Heart left ventricle (tissue), 16 donors: ENCODE data around the gene SLC51A. TPM values are rescaled to one million over a fixed set of nuclear protein-coding genes. Genes with fewer than 3 reads are reported as not detected.

Experiments used
- ATAC-seq, 4 donors: fragments of 200-7000 bp; cut with Tn5 transposase; one replicate each; pipeline ENCODE4 v1.9.1; 2020 to 2022; ENCODE audit warnings: moderate library complexity in 4 of 4, mild to moderate bottlenecking in 3 of 4, moderate number of reproducible peaks in 1 of 4
- DNase-seq, 5 donors: peaks; one replicate each; pipeline ENCODE4 v3.0.0-alpha.2; 2020
- H3K27ac ChIP-seq, 12 donors: fragments of 200-600 bp; sonication (generic) in 4 of 12; one replicate each; pipeline versions ENCODE4 v1.5.0 to v1.8.0; 2016 to 2022; ENCODE audit warnings: mild to moderate bottlenecking in 2 of 12
- H3K27me3 ChIP-seq, 9 donors: fragments of 200-600 bp; sonication (generic) in 2 of 9; one replicate each; pipeline versions ENCODE4 v1.5.1 to v1.8.0; 2016 to 2022; ENCODE audit warnings: mild to moderate bottlenecking in 3 of 9
- H3K36me3 ChIP-seq, 9 donors: fragments of 200-600 bp; sonication (generic) in 2 of 9; one replicate each; pipeline versions ENCODE4 v1.5.0 to v1.8.0; 2018 to 2022; ENCODE audit warnings: mild to moderate bottlenecking in 2 of 9
- H3K4me1 ChIP-seq, 12 donors: fragments of 200-600 bp; sonication (generic) in 4 of 12; one replicate each; pipeline versions ENCODE4 v1.5.0 to v1.8.0; 2016 to 2022; ENCODE audit warnings: mild to moderate bottlenecking in 3 of 12
- H3K4me3 ChIP-seq, 12 donors: fragments of 200-600 bp; sonication (generic) in 4 of 12; one replicate each; pipeline versions ENCODE4 v1.5.0 to v1.8.0; 2017 to 2022; ENCODE audit warnings: mild to moderate bottlenecking in 9 of 12, moderate library complexity in 4 of 12
- H3K9me3 ChIP-seq, 12 donors: fragments of 200-600 bp; sonication (generic) in 4 of 12; one replicate each; pipeline versions ENCODE4 v1.5.0 to v1.8.0; 2016 to 2022; ENCODE audit warnings: mild to moderate bottlenecking in 1 of 12
- POLR2A ChIP-seq, 2 donors: fragments of 450-650 bp; IDR thresholded peaks; one replicate each; pipeline ENCODE4 v1.6.1; 2017; ENCODE audit warnings: antibody characterized with exemption in 2 of 2, mild to moderate bottlenecking in 2 of 2, moderate library complexity in 2 of 2
- WGBS, 4 donors: extraction: QIAGEN DNeasy Blood & Tissue Kit in 2 of 4; methylation state at CpG; one replicate each; pipeline versions ENCODE4 v1.1.5 to v1.1.7; 2013 to 2018; 5-methylcytosine and 5-hydroxymethylcytosine counted together
- intact Hi-C, 10 donors: fragments of 100-400 bp; cut with DNase I; formaldehyde crosslinking; loops; one replicate each; pipeline versions ENCODE4 v1.11.1 to v1.14.2; 2022
- polyA plus RNA-seq, 2 donors: library from polyadenylated mRNA; stranded (reverse); fragments of 200-250 nt; gene quantifications; one replicate each; pipeline ENCODE4 v1.2.3, GENCODE V29; 2013
- total RNA-seq, 9 donors: library from RNA; depleted of rRNA in 2 of 9; stranded (reverse); fragments of >200 nt in 2 of 9; fragmentation: NEBNext Ultra II Directional in 3 of 9; extraction: Animal tissue kit (Norgen Biotek cat#: 25700) in 3 of 9; gene quantifications; one replicate each; pipeline versions ENCODE4 v1.1.0 to v1.2.4, GENCODE V29; 2016 to 2023
- TF ChIP-seq, protein P1 (sequence below), 12 donors: fragments of 200-600 bp; sonication (generic) in 4 of 12; IDR thresholded peaks; one replicate each; pipeline versions ENCODE4 v1.5.0 to v1.8.0; 2018 to 2022; ENCODE audit warnings: antibody characterized with exemption in 12 of 12, mild to moderate bottlenecking in 5 of 12
- donor health status: ischemic (EF 13 %, LVEDD 7.1; RV severe dilation, severe dysfunction).
- donor health status: healthy with polysubstance abuse.
- donor health status: DM: no; HTN: yes; CAD: no.
- donor health status: DM: no; HTN: no; CAD: no.
- donor health status: ischemic (EF 25% LVEDD 6.9; RV normal size, moderate dysfunction).
- donor health status: ischemic (EF 25% LVEDD 5.7; RV mildly dilated, moderate dysfunction).
- donor health status: healthy.
- donor health status: DM: yes; HTN: yes; CAD: no.
- donor health status: ischemic (EF 35%, LVEDD 5.7; RV mildly dilated, moderate dysfunction).
- donor health status: nonischemic (EF 11% LVEDD 7.7; RV severe dilation, severe dysfunction).
- donor health status: DM: yes; HTN: yes; CAD: no.
- donor health status: PGD.
- donor health status: ischemic (EF 29% LVEDD 5.4; RV normal size, mild dysfunction).
- donor health status: nonischemic (EF 23%, LVEDD 6.1; RV moderate dilation, normal function).

The SLC51A gene
- total and polyA plus RNA-seq, 11 donors = 0.18 to 1.9 (median 0.78) TPM; not detected in 7

DNA sequence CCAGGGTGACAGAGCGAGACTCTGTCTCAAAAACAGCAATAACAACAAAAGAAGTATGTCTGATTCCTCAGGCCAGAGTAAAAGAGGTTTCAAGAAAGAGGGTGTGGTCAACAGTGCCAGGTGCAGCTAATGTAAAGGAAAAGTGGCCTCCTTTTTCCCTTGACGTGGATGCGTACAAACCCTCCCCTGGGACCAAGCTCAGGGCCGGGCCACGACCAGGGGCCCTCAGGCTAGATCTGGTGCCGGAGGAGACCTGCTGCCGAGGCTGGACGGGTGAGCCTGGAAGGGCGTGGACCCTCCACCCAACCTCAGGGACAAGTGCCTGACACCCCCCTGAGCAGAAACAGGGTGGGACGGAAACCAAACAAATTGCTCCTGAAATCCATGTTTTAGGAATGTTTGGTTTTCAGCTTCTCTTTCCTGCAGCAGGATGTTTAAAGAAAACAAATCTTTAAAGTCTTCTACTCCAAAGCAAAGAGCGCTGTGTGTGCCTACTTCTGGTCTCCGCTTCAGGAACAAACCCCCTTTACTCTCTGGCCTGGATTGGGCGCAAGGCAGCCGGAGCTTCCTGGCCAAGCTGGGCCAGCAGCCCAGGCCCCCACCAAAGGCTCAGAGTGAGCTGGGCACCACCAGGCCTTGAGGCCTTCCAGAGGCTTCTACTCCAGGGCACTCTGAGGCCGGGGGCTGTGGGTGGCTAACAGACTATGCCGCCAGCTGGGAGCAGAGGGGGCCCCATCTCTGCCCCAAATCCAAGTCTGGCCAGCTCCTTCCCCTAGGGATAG lies 26.6 kb upstream of the SLC51A start:
- no peaks in the 10 kb centered on the region for H3K27me3 ChIP-seq
- no peak overlapping the region for H3K27ac ChIP-seq
- no peaks in the 10 kb centered on the region for H3K36me3 ChIP-seq
- DNase-seq (peak in 1 of 5 donors; percentile 38), ATAC-seq (no peak)
- intact Hi-C loops = loop anchor here in 2 of 10 donors (5.0 to 10.0 kb wide), 2 partner anchors 165 to 167 kb away; no protein-coding TSS in a partner anchor
- H3K4me3 ChIP-seq = no peak overlapping the region
- H3K4me1 ChIP-seq = peaks cover 0 to 49% (median 14%) of the 10 kb centered on the region in 12 donors
- 84 to 89% (median 85%) methylated on average over 14 to 16 of the region's 16 CpGs for WGBS, 4 donors
- TF ChIP-seq, protein P1, sequence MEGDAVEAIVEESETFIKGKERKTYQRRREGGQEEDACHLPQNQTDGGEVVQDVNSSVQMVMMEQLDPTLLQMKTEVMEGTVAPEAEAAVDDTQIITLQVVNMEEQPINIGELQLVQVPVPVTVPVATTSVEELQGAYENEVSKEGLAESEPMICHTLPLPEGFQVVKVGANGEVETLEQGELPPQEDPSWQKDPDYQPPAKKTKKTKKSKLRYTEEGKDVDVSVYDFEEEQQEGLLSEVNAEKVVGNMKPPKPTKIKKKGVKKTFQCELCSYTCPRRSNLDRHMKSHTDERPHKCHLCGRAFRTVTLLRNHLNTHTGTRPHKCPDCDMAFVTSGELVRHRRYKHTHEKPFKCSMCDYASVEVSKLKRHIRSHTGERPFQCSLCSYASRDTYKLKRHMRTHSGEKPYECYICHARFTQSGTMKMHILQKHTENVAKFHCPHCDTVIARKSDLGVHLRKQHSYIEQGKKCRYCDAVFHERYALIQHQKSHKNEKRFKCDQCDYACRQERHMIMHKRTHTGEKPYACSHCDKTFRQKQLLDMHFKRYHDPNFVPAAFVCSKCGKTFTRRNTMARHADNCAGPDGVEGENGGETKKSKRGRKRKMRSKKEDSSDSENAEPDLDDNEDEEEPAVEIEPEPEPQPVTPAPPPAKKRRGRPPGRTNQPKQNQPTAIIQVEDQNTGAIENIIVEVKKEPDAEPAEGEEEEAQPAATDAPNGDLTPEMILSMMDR (IDR thresholded peaks at IDR 0.05) = no peak
- no peak for TF ChIP-seq POLR2A (IDR thresholded peaks at IDR 0.05)
- no peaks in the 10 kb centered on the region for H3K9me3 ChIP-seq

DNA sequence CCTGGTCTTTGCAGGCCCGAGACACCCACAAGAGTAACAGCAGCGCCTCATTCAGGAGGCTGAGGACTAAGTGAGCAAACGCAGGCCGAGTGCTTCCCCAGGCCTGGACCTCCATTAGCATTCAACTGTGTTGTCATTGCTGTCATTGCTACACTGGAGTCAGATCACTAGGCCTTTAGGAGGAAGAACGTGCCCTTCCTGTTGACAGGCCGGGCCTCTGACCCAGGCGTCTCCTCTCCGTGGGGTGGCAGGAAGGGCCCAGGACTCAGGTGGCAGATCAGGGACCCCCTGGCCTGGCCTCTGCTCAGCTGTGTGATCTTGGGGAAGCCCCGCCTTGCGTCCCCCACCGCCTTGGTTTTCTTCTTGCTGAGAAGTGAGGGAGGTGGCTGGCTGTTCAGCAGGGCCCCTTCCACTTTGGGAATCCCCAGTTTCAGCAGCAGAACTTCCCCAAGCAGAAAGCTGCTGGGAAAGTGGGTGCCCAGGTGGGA lies 24.3 kb upstream of the SLC51A start:
- TF ChIP-seq, protein P1 (IDR thresholded peaks at IDR 0.05) = no peak
- no peak for TF ChIP-seq POLR2A (IDR thresholded peaks at IDR 0.05)
- 69 to 85% (median 75%) methylated on average over 7 to 11 of the region's 11 CpGs for whole genome bisulfite sequencing, 4 donors
- Histone ChIP-seq H3K36me3 (no peaks in the 10 kb centered on the region), H3K27ac (peak overlapping the region in 10 of 12 donors; percentile 24 to 93 (median 77)), H3K4me3 (no peak overlapping the region), H3K27me3 (no peaks in the 10 kb centered on the region), H3K4me1 (peaks cover 0 to 41% (median 12%) of the 10 kb centered on the region in 12 donors), H3K9me3 (no peaks in the 10 kb centered on the region)
- intact Hi-C loops = loop anchor here in 2 of 10 donors (5.0 to 10.0 kb wide), 2 partner anchors 167 to 170 kb away; no protein-coding TSS in a partner anchor
- ATAC-seq = no peak
- DNase-seq = peak in 1 of 5 donors; percentile 62

DNA sequence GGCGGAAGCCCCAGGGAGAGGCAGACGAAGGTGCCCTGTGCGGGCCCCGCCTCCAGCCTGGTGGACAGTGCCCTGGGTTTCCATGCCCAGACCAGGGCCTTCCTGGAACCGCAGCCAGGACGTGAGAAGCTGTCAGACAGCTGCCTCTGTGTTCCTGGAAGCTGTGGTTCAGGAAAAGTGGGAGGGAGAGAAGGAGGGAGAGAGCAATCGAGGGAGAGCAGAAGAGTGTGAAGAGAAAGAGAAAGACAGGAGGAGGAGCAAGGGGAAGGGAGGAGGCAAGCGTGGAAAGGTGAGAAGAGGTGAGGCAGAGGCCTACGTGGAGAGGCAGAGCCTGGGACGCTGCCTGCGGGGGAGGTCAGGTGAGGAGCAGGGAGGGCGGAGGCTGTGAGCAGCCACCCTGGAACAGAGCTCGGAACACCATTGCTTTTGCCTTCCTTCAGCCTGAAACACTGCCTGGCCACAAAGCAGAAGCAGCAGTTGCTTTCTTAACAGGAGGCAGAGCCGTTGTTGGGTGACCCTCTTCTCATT lies 23.7 kb upstream of the SLC51A start:
- intact Hi-C loops = loop anchor here in 2 of 10 donors (5.0 to 10.0 kb wide), 2 partner anchors 168 to 170 kb away; no protein-coding TSS in a partner anchor
- DNase-seq = peak in 2 of 5 donors; percentile 63 to 75
- Histone ChIP-seq H3K4me1 (peaks cover 0 to 37% (median 12%) of the 10 kb centered on the region in 12 donors), H3K4me3 (no peak overlapping the region), H3K27me3 (no peaks in the 10 kb centered on the region), H3K36me3 (no peaks in the 10 kb centered on the region), H3K9me3 (no peaks in the 10 kb centered on the region), H3K27ac (peak overlapping the region in 10 of 12 donors; percentile 24 to 93 (median 77))
- ATAC-seq = peak in 3 of 4 donors; percentile 15 to 41 (median 25)
- TF ChIP-seq, protein P1 (IDR thresholded peaks at IDR 0.05) = no peak
- TF ChIP-seq POLR2A (IDR thresholded peaks at IDR 0.05) = no peak
- 51 to 61% (median 53%) methylated on average over 14 of the region's 14 CpGs for WGBS, 4 donors
